Loucy (cell line): ENCODE results near the gene ANOS1.

Experiments
- H2AFZ ChIP-seq: fragments of 200-600 bp; sonication (generic); 2 replicates; pipeline ENCODE4 v1.6.0; 2016; ENCODE audit warnings: antibody characterized with exemption, mild to moderate bottlenecking, low read length, moderate library complexity
- H3F3A ChIP-seq: fragments of 200-600 bp; 2 replicates; pipeline ENCODE4 v1.6.0; 2016; ENCODE audit warnings: antibody characterized with exemption, low read depth, mild to moderate bottlenecking
- H3K27me3 ChIP-seq: fragments of 200-600 bp; sonication (generic); 2 replicates; pipeline ENCODE4 v1.6.1; 2014; ENCODE audit warnings: low read length, mild to moderate bottlenecking; ENCODE audit not compliant: insufficient read depth, poor library complexity, severe bottlenecking
- H3K36me3 ChIP-seq: fragments of 200-600 bp; sonication (generic); 2 replicates; pipeline ENCODE4 v1.6.1; 2016; ENCODE audit warnings: low read length; ENCODE audit not compliant: insufficient read depth
- H3K4me1 ChIP-seq: fragments of 200-600 bp; sonication (generic); 2 replicates; pipeline ENCODE4 v1.5.1; 2014; ENCODE audit warnings: low read length, mild to moderate bottlenecking; ENCODE audit not compliant: insufficient read depth, poor library complexity, severe bottlenecking
- H3K4me2 ChIP-seq: fragments of 200-600 bp; sonication (generic); 2 replicates; pipeline ENCODE4 v1.6.0; 2014; ENCODE audit warnings: antibody characterized with exemption, low read length, low read depth, mild to moderate bottlenecking; ENCODE audit not compliant: poor library complexity, severe bottlenecking
- H3K4me3 ChIP-seq: fragments of 200-600 bp; sonication (generic); 2 replicates; pipeline ENCODE4 v1.5.1; 2014; ENCODE audit warnings: low read length, mild to moderate bottlenecking, mixed read lengths; ENCODE audit not compliant: poor library complexity, severe bottlenecking
- H3K79me2 ChIP-seq: fragments of 200-600 bp; sonication (generic); 2 replicates; pipeline ENCODE4 v1.6.1; 2014; ENCODE audit warnings: low read length; ENCODE audit not compliant: insufficient read depth
- H3K9ac ChIP-seq: fragments of 200-600 bp; sonication (generic); 2 replicates; pipeline ENCODE4 v1.6.0; 2014; ENCODE audit warnings: mild to moderate bottlenecking, low read depth, low read length, moderate library complexity; ENCODE audit not compliant: poor library complexity, severe bottlenecking
- H3K9me2 ChIP-seq: fragments of 200-600 bp; sonication (generic); replicated peaks from 2 replicates; pipeline ENCODE4 v1.6.1; 2016; ENCODE audit warnings: low read depth, low read length, mixed read lengths
- H3K9me3 ChIP-seq: fragments of 200-600 bp; sonication (generic); 2 replicates; pipeline ENCODE4 v1.6.1; 2014; ENCODE audit warnings: mild to moderate bottlenecking, antibody characterized with exemption, low read length, low read depth; ENCODE audit not compliant: insufficient read depth
- H4K20me1 ChIP-seq: fragments of 200-600 bp; sonication (generic); 2 replicates; pipeline ENCODE4 v1.6.0; 2014; ENCODE audit warnings: antibody characterized with exemption, low read length, mild to moderate bottlenecking; ENCODE audit not compliant: insufficient read depth, poor library complexity, severe bottlenecking
- CTCF ChIP-seq: fragments of 200-600 bp; sonication (generic); conservative IDR thresholded peaks from 2 replicates; pipeline ENCODE4 v1.5.1; 2014; ENCODE audit warnings: mild to moderate bottlenecking, antibody characterized with exemption, low read length
- EZH2phosphoT487 ChIP-seq: fragments of 200-600 bp; IDR thresholded peaks from 2 replicates; pipeline ENCODE4 v1.6.1; 2018; ENCODE audit warnings: antibody characterized with exemption, mild to moderate bottlenecking, moderate library complexity, borderline replicate concordance

ANOS1 gene

GRCh38 chrX:8717354-8717753 lies 14.6 kb downstream of the ANOS1 start:
- Histone ChIP-seq H3F3A (no peaks in the 10 kb centered on the region), H3K36me3 (no peaks in the 10 kb centered on the region), H3K79me2 (no peaks in the 10 kb centered on the region), H3K9me3 (no peaks in the 10 kb centered on the region), H3K9me2 (no peaks in the 10 kb centered on the region), H3K4me1 (no peaks in the 10 kb centered on the region), H2AFZ (no peak overlapping the region), H3K27me3 (no peaks in the 10 kb centered on the region), H3K4me3 (no peak overlapping the region), H4K20me1 (no peaks in the 10 kb centered on the region), H3K4me2 (no peak overlapping the region), H3K9ac (no peak overlapping the region)
- TF ChIP-seq CTCF, result no peak
- no peak for TF ChIP-seq EZH2phosphoT487

- TF ChIP-seq EZH2phosphoT487 (no peak), CTCF (no peak)
- no peaks in the 10 kb centered on the region for H3K9me2 ChIP-seq
- H3K4me1 ChIP-seq, result no peaks in the 10 kb centered on the region
- H3K36me3 ChIP-seq, result no peaks in the 10 kb centered on the region
- H3K9ac ChIP-seq, result no peak overlapping the region
- no peaks in the 10 kb centered on the region for H3K27me3 ChIP-seq
- no peak overlapping the region for H3K4me3 ChIP-seq
- no peaks in the 10 kb centered on the region for H3K9me3 ChIP-seq
- H4K20me1 ChIP-seq, result no peaks in the 10 kb centered on the region
- H2AFZ ChIP-seq, result no peak overlapping the region
- H3K4me2 ChIP-seq, result no peak overlapping the region
- H3K79me2 ChIP-seq, result no peaks in the 10 kb centered on the region
- no peaks in the 10 kb centered on the region for H3F3A ChIP-seq
Observed at GRCh38 chrX:8714164-8714563, 17.8 kb downstream of the ANOS1 start.

- TF ChIP-seq EZH2phosphoT487 (no peak), CTCF (no peak)
- Histone ChIP-seq H3K9me2 (no peaks in the 10 kb centered on the region), H2AFZ (no peak overlapping the region), H3K36me3 (no peaks in the 10 kb centered on the region), H3F3A (no peaks in the 10 kb centered on the region), H3K4me1 (no peaks in the 10 kb centered on the region), H3K4me3 (no peak overlapping the region), H3K27me3 (no peaks in the 10 kb centered on the region), H3K9me3 (no peaks in the 10 kb centered on the region), H4K20me1 (no peaks in the 10 kb centered on the region), H3K4me2 (no peak overlapping the region), H3K9ac (no peak overlapping the region), H3K79me2 (no peaks in the 10 kb centered on the region)
Observed at GRCh38 chrX:8711401-8711800, 20.5 kb downstream of the ANOS1 start.
